Keratinocyte (primary cell): ENCODE data around the gene ENDOG. TPM values are rescaled to one million over a fixed set of nuclear protein-coding genes. Genes with fewer than 3 reads are reported as not detected.

Experiments used
- DNase-seq: peaks from one replicate; pipeline ENCODE4 v3.0.0-alpha.2; 2011; ENCODE audit warnings: low read depth, missing footprints, low spot score
- FAIRE-seq: peaks from 2 replicates; lab custom pipeline; 2011; peaks lifted over from hg19 to GRCh38; lab: Jason Lieb, UNC
- H2AFZ ChIP-seq: 2 replicates; pipeline ENCODE4 v1.6.0; 2012; ENCODE audit warnings: low read length, control low read depth, inconsistent platforms; ENCODE audit not compliant: control insufficient read depth
- H3K27ac ChIP-seq: 2 replicates; pipeline ENCODE4 v1.5.1; 2011; ENCODE audit warnings: low read length; ENCODE audit not compliant: control insufficient read depth, insufficient read depth
- H3K27me3 ChIP-seq: 3 replicates; pipeline ENCODE4 v1.6.0; 2011; ENCODE audit warnings: low read length; ENCODE audit not compliant: control insufficient read depth, insufficient read depth; ENCODE audit errors: extremely low read depth
- H3K36me3 ChIP-seq, 2 experiments: 2 replicates in 1 of 2; 3 replicates in 1 of 2; pipeline ENCODE4 v1.5.1; 2011; ENCODE audit warnings: low read length in 2 of 2, mild to moderate bottlenecking in 1 of 2; ENCODE audit not compliant: control insufficient read depth in 2 of 2, insufficient read depth in 2 of 2; ENCODE audit errors: extremely low read depth in 1 of 2
- H3K4me1 ChIP-seq: 3 replicates; pipeline ENCODE4 v1.5.1; 2011; ENCODE audit warnings: low read length; ENCODE audit not compliant: control insufficient read depth, insufficient read depth; ENCODE audit errors: extremely low read depth
- H3K4me2 ChIP-seq: 3 replicates; pipeline ENCODE4 v1.6.0; 2011; ENCODE audit warnings: low read depth, low read length; ENCODE audit not compliant: control insufficient read depth, insufficient read depth; ENCODE audit errors: extremely low read depth
- H3K4me3 ChIP-seq, 3 experiments: fragments of 200-600 bp in 1 of 3; sonication (generic) in 1 of 3; 2 replicates in 2 of 3; 3 replicates in 1 of 3; pipeline ENCODE4 v1.5.1; 2011 to 2016; ENCODE audit warnings: low read length in 3 of 3, mild to moderate bottlenecking in 3 of 3, control low read depth in 2 of 3, inconsistent platforms in 1 of 3, low read depth in 1 of 3, mixed read lengths in 1 of 3, mixed run types in 1 of 3, moderate library complexity in 1 of 3; ENCODE audit not compliant: control insufficient read depth in 2 of 3, insufficient read depth in 2 of 3; ENCODE audit errors: extremely low read depth in 1 of 3
- H3K79me2 ChIP-seq: 2 replicates; pipeline ENCODE4 v1.6.0; 2012; ENCODE audit warnings: low read length; ENCODE audit not compliant: control insufficient read depth, insufficient read depth
- H3K9ac ChIP-seq: 3 replicates; pipeline ENCODE4 v1.6.0; 2011; ENCODE audit warnings: low read length; ENCODE audit not compliant: control insufficient read depth, insufficient read depth; ENCODE audit errors: extremely low read depth
- H3K9me1 ChIP-seq: 3 replicates; pipeline ENCODE4 v1.6.0; 2011; ENCODE audit warnings: low read length; ENCODE audit not compliant: control insufficient read depth, insufficient read depth; ENCODE audit errors: extremely low read depth
- H3K9me3 ChIP-seq: 2 replicates; pipeline ENCODE4 v1.5.1; 2012; ENCODE audit warnings: low read depth, low read length; ENCODE audit not compliant: control insufficient read depth
- H4K20me1 ChIP-seq: 3 replicates; pipeline ENCODE4 v1.6.0; 2011; ENCODE audit warnings: low read length; ENCODE audit not compliant: control insufficient read depth, insufficient read depth; ENCODE audit errors: extremely low read depth
- CTCF ChIP-seq, 3 experiments: IDR thresholded peaks in 1 of 3; conservative IDR thresholded peaks in 1 of 3; optimal IDR thresholded peaks in 1 of 3; 2 replicates in 2 of 3; 3 replicates in 1 of 3; pipeline versions ENCODE3 to v1.5.1; 2011; ENCODE audit warnings: low read length in 3 of 3, mild to moderate bottlenecking in 3 of 3, moderate library complexity in 2 of 3, control low read depth in 1 of 3, inconsistent platforms in 1 of 3; ENCODE audit not compliant: insufficient read depth in 2 of 3; ENCODE audit errors: extremely low read depth in 1 of 3
- EZH2 ChIP-seq: IDR thresholded peaks from one replicate; pipeline ENCODE4 v1.6.1; 2012; ENCODE audit warnings: inconsistent platforms, mild to moderate bottlenecking, low read length, moderate library complexity
- dilution Hi-C: fragments of 300-500 bp; cut with MboI; formaldehyde crosslinking; loops from one replicate; pipeline ENCODE4 v1.7.0; 2020; ENCODE audit warnings: low sequenced_read_pairs; ENCODE audit not compliant: extremely low pct_ligation_motif_present
- polyA plus RNA-seq, 5 experiments: library from polyadenylated mRNA; depleted of rRNA in 3 of 5; stranded (reverse) in 3 of 5; stranded (forward) in 1 of 5; unstranded in 1 of 5; fragments of >200 nt; gene quantifications; 1 replicate in 1 of 5; 2 replicates in 3 of 5; 3 replicates in 1 of 5; pipeline versions ENCODE4 v1.2.1 to v1.2.3, GENCODE V29; 2011 to 2012; ENCODE audit warnings: missing spikeins in 2 of 5, low read depth in 1 of 5, low replicate concordance in 1 of 5

ENDOG gene
- polyA plus RNA-seq, 1 donor (not counting 4 experiments of a cell fraction or from before 2014, with no cell fraction given), result 10.2 TPM

- DNase-seq (no peak), FAIRE-seq (no peak)
- Histone ChIP-seq H3K79me2 (peaks cover 2% of the 10 kb centered on the region), H4K20me1 (no peaks in the 10 kb centered on the region), H2AFZ (no peak overlapping the region), H3K4me3 (no peak overlapping the region), H3K4me1 (peaks cover 14% of the 10 kb centered on the region), H3K9ac (no peak overlapping the region), H3K9me1 (no peaks in the 10 kb centered on the region), H3K36me3 (no peaks in the 10 kb centered on the region), H3K27ac (no peak overlapping the region), H3K9me3 (no peaks in the 10 kb centered on the region), H3K27me3 (no peaks in the 10 kb centered on the region), H3K4me2 (no peak overlapping the region)
- dilution Hi-C loops, result no loop called here
- TF ChIP-seq EZH2, result no peak
- TF ChIP-seq CTCF (optimal IDR thresholded peaks at IDR 0.05 in 1 of 3, IDR thresholded peaks at IDR 0.05 in 1 of 3, conservative IDR thresholded peaks at IDR 0.05 in 1 of 3; ENCODE audit: extremely low read depth in 1 of 3, insufficient read depth in 2 of 3, low read length in 3 of 3), result no peak
These were observed 42.6 kb downstream of the ENDOG start for GRCh38 chr9:128860937-128861336.

- FAIRE-seq, result no peak
- Histone ChIP-seq H3K9me1 (no peaks in the 10 kb centered on the region), H3K27ac (no peak overlapping the region), H3K4me2 (no peak overlapping the region), H3K27me3 (no peaks in the 10 kb centered on the region), H2AFZ (no peak overlapping the region), H3K4me1 (peaks cover 14% of the 10 kb centered on the region), H3K36me3 (no peaks in the 10 kb centered on the region), H3K9ac (no peak overlapping the region), H4K20me1 (no peaks in the 10 kb centered on the region), H3K4me3 (no peak overlapping the region), H3K79me2 (peaks cover 2% of the 10 kb centered on the region), H3K9me3 (no peaks in the 10 kb centered on the region)
- TF ChIP-seq CTCF (optimal IDR thresholded peaks at IDR 0.05 in 1 of 3, IDR thresholded peaks at IDR 0.05 in 1 of 3, conservative IDR thresholded peaks at IDR 0.05 in 1 of 3; ENCODE audit: extremely low read depth in 1 of 3, insufficient read depth in 2 of 3, low read length in 3 of 3) (no peak), EZH2 (no peak)
- DNase-seq, result no peak
- dilution Hi-C loops, result no loop called here
These were observed 43.2 kb downstream of the ENDOG start for GRCh38 chr9:128861501-128861900.
